B cell (primary cell): ENCODE results near the gene CNOT4. TPM values are rescaled to one million over a fixed set of nuclear protein-coding genes. Genes with fewer than 3 reads are reported as not detected.
"Not testable (repeated sequence)": the region's sequence is repeated elsewhere in the genome, so short reads cannot be mapped to it uniquely, and the experiment has no call there.

ENCODE experiments used
- ATAC-seq: fragments of 200-7000 bp; cut with Tn5 transposase; one replicate; pipeline ENCODE4 v1.10.0; 2021; ENCODE audit warnings: low read depth, mild to moderate bottlenecking, moderate number of reproducible peaks, moderate library complexity
- CTCF ChIA-PET: fragments of 350-600 bp; sonication (Branson Sonifier 250); formaldehyde crosslinking; loops from one replicate; lab custom pipeline; 2021; ENCODE audit warnings: antibody characterized with exemption, inconsistent platforms; lab: Charles Lee
- POLR2A ChIA-PET: fragments of 350-600 bp; sonication (Branson Sonifier 250); formaldehyde crosslinking; loops from one replicate; lab custom pipeline; 2021; ENCODE audit warnings: antibody characterized with exemption; lab: Charles Lee
- DNase-seq: peaks from one replicate; pipeline ENCODE4 v3.0.0; 2013
- H2AFZ ChIP-seq: 2 replicates; pipeline ENCODE4 v1.6.1; 2012; ENCODE audit warnings: mild to moderate bottlenecking, low read depth, low read length; ENCODE audit not compliant: insufficient read depth, poor library complexity, severe bottlenecking
- H3K27ac ChIP-seq, 2 donors: 1 replicate in 1 of 2; 2 replicates in 1 of 2; pipeline ENCODE4 v1.5.1; 2012 to 2013; ENCODE audit warnings: low read length in 2 of 2, mild to moderate bottlenecking in 2 of 2, moderate library complexity in 1 of 2
- H3K27me3 ChIP-seq, 4 experiments: fragments of 200-600 bp in 1 of 4; sonication (generic) in 1 of 4; replicated peaks in 1 of 4; 1 replicate in 2 of 4; 2 replicates in 2 of 4; pipeline versions ENCODE4 v1.6.1 to v1.7.0; 2013 to 2016; ENCODE audit warnings: low read length in 3 of 4, mild to moderate bottlenecking in 2 of 4, mixed read lengths in 1 of 4, moderate library complexity in 1 of 4; ENCODE audit not compliant: insufficient read depth in 4 of 4, control insufficient read depth in 3 of 4; ENCODE audit errors: control extremely low read depth in 1 of 4
- H3K36me3 ChIP-seq, 2 experiments: replicated peaks in 1 of 2; 1 replicate in 1 of 2; 2 replicates in 1 of 2; pipeline versions ENCODE4 v1.6.1 to v1.7.1; 2013; ENCODE audit warnings: low read length in 1 of 2; ENCODE audit not compliant: insufficient read depth in 2 of 2, control insufficient read depth in 1 of 2; ENCODE audit errors: control extremely low read depth in 1 of 2, extremely low read depth in 1 of 2
- H3K4me1 ChIP-seq, 2 donors: fragments of 200-600 bp in 1 of 2; sonication (generic) in 1 of 2; 1 replicate in 1 of 2; 2 replicates in 1 of 2; pipeline versions ENCODE4 v1.5.1 to v1.6.1; 2013 to 2017; ENCODE audit warnings: low read length in 2 of 2; ENCODE audit not compliant: control insufficient read depth in 2 of 2, insufficient read depth in 2 of 2
- H3K4me2 ChIP-seq: replicated peaks from 2 replicates; pipeline ENCODE3; 2012; ENCODE audit warnings: mild to moderate bottlenecking, low read depth, low read length; ENCODE audit not compliant: poor library complexity, severe bottlenecking
- H3K4me3 ChIP-seq, 5 experiments: fragments of 200-600 bp in 1 of 5; sonication (generic) in 1 of 5; 1 replicate in 3 of 5; 2 replicates in 2 of 5; pipeline versions ENCODE4 v1.5.1 to v1.7.0; 2011 to 2016; ENCODE audit warnings: low read length in 4 of 5, mild to moderate bottlenecking in 4 of 5, low read depth in 2 of 5, control low read depth in 1 of 5, moderate library complexity in 1 of 5; ENCODE audit not compliant: insufficient read depth in 1 of 5; ENCODE audit errors: control extremely low read depth in 1 of 5, extremely low read depth in 1 of 5
- H3K79me2 ChIP-seq: fragments of 200-600 bp; sonication (generic); one replicate; pipeline ENCODE4 v1.6.0; 2016; ENCODE audit warnings: low read length; ENCODE audit not compliant: control insufficient read depth, insufficient read depth
- H3K9ac ChIP-seq: fragments of 200-600 bp; sonication (generic); 2 replicates; pipeline ENCODE4 v1.6.1; 2017; ENCODE audit warnings: mild to moderate bottlenecking, low read length, moderate library complexity
- H3K9me3 ChIP-seq, 3 donors: one replicate each; pipeline versions ENCODE4 v1.6.1 to v1.7.1; 2013; ENCODE audit warnings: low read length in 2 of 3; ENCODE audit not compliant: control insufficient read depth in 2 of 3, insufficient read depth in 1 of 3; ENCODE audit errors: control extremely low read depth in 1 of 3
- H4K20me1 ChIP-seq: 2 replicates; pipeline ENCODE4 v1.6.0; 2012; ENCODE audit warnings: mild to moderate bottlenecking, low read length; ENCODE audit not compliant: insufficient read depth, control insufficient read depth, poor library complexity, severe bottlenecking
- H3K27ac Mint-ChIP-seq: one replicate; pipeline ENCODE4 v1.8.0; 2021; ENCODE audit warnings: mixed read lengths
- H3K27me3 Mint-ChIP-seq: one replicate; pipeline ENCODE4 v1.8.0; 2021; ENCODE audit warnings: mixed read lengths
- H3K4me1 Mint-ChIP-seq: one replicate; pipeline ENCODE4 v1.8.0; 2021; ENCODE audit warnings: mixed read lengths
- H3K4me3 Mint-ChIP-seq: one replicate; pipeline ENCODE4 v1.8.0; 2021; ENCODE audit warnings: mixed read lengths
- H3K9me3 Mint-ChIP-seq: one replicate; pipeline ENCODE4 v1.8.0; 2022; ENCODE audit warnings: mixed read lengths; ENCODE audit not compliant: insufficient read depth
- EZH2 ChIP-seq: IDR thresholded peaks from 2 replicates; pipeline ENCODE4 v1.6.1; 2012; ENCODE audit warnings: borderline replicate concordance, low read depth, mild to moderate bottlenecking, moderate library complexity, low read length; ENCODE audit not compliant: insufficient read depth, poor library complexity, severe bottlenecking
- WGBS: methylation state at CpG from one replicate; pipeline ENCODE4 v1.1.5; 2013; ENCODE audit warnings: missing lambda C conversion rate; ENCODE audit not compliant: insufficient coverage; 5-methylcytosine and 5-hydroxymethylcytosine counted together
- intact Hi-C: fragments of 100-400 bp; cut with micrococcal nuclease; formaldehyde crosslinking; loops from one replicate; pipeline ENCODE4 v1.10.0; 2022
- polyA plus RNA-seq: library from polyadenylated mRNA; depleted of rRNA; stranded (reverse); fragments of >200 nt; gene quantifications from 2 replicates; pipeline ENCODE4 v1.2.3, GENCODE V29; 2012
- total RNA-seq, 2 donors: library from RNA; stranded (reverse); fragments of 120-200 nt in 1 of 2; gene quantifications; 1 replicate in 1 of 2; 2 replicates in 1 of 2; pipeline versions ENCODE4 v1.2.3 to v1.2.4, GENCODE V29; 2013 to 2022
- TF ChIP-seq, protein P1 (sequence below): fragments of 200-600 bp; IDR thresholded peaks from one replicate; pipeline ENCODE4 v1.8.0; 2022; ENCODE audit warnings: antibody characterized with exemption, mild to moderate bottlenecking

The CNOT4 gene
- total and polyA plus RNA-seq, 2 donors (not counting 1 experiment from before 2014, with no cell fraction given) = 9.8 to 52.1 TPM

DNA sequence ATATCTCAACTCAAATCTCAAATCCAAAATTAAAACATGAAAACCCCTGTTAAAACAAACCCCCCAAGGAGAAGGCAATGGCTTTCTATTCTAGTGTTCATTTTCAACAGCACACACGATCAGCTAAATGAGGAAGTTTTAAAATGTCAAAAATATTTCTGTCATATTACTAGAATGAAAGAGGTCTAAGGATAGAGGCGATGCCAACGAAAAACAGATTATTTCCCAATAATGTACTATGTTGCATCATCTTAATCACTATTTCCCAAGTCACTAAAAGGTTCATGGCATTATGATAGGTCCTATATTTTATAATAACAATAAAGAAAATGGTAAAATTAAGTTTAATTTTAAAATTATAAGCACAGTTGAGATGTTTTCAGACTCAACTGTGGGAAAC, 10.1 kb downstream of the CNOT4 start:
- Histone ChIP-seq H3K9ac (no peak overlapping the region), H3K9me3 (no peaks in the 10 kb centered on the region), H2AFZ (no peak overlapping the region), H3K4me1 (peaks cover 9 to 25% of the 10 kb centered on the region in 2 donors), H3K79me2 (peaks cover 98% of the 10 kb centered on the region), H3K36me3 (peaks cover 0 to under 1% of the 10 kb centered on the region in 2 experiments), H3K27me3 (no peaks in the 10 kb centered on the region), H3K4me2 (peak overlapping the region; percentile 4), H3K27ac (no peak overlapping the region), H3K4me3 (no peak overlapping the region), H4K20me1 (peaks cover 86% of the 10 kb centered on the region)
- H3K4me1 Mint-ChIP-seq = peaks cover 49% of the 10 kb centered on the region
- intact Hi-C loops = no loop called here
- H3K27me3 Mint-ChIP-seq = no peaks in the 10 kb centered on the region
- ATAC-seq (no peak), DNase-seq (no peak)
- H3K4me3 Mint-ChIP-seq = no peak overlapping the region
- CTCF ChIA-PET = no interaction called here
- H3K27ac Mint-ChIP-seq = no peak overlapping the region
- POLR2A ChIA-PET = no interaction called here
- H3K9me3 Mint-ChIP-seq = no peaks in the 10 kb centered on the region
- no peak for TF ChIP-seq EZH2
- TF ChIP-seq, protein P1, sequence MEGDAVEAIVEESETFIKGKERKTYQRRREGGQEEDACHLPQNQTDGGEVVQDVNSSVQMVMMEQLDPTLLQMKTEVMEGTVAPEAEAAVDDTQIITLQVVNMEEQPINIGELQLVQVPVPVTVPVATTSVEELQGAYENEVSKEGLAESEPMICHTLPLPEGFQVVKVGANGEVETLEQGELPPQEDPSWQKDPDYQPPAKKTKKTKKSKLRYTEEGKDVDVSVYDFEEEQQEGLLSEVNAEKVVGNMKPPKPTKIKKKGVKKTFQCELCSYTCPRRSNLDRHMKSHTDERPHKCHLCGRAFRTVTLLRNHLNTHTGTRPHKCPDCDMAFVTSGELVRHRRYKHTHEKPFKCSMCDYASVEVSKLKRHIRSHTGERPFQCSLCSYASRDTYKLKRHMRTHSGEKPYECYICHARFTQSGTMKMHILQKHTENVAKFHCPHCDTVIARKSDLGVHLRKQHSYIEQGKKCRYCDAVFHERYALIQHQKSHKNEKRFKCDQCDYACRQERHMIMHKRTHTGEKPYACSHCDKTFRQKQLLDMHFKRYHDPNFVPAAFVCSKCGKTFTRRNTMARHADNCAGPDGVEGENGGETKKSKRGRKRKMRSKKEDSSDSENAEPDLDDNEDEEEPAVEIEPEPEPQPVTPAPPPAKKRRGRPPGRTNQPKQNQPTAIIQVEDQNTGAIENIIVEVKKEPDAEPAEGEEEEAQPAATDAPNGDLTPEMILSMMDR = no peak
- no CpG with 5 or more reads among the region's 3 CpGs for WGBS

DNA sequence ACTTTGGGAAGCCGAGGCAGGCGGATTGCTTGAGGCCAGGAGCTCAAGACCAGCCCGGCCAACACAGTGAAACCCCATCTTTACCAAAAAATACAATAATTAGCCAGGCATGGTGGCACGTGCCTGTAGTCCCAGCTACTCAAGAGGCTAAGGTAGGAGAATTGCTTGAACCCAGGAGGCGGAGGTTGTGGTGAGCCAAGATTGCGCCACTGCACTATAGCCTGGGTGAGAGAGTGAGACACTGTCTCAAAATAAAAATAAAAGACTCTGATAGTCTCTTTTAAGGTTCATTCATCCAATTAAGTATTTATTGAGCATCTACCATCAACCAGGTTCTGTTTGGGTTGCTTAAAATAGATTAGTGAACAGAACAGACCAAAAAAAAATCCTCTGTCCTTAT, 12.7 kb downstream of the CNOT4 start:
- DNase-seq, H3K27me3 Mint-ChIP-seq, H3K4me3 ChIP-seq, POLR2A ChIA-PET, H3K9me3 Mint-ChIP-seq, H3K27me3 ChIP-seq, ATAC-seq, H3K9ac ChIP-seq, intact Hi-C loops, H3K9me3 ChIP-seq, H3K36me3 ChIP-seq, H3K4me2 ChIP-seq, H2AFZ ChIP-seq, H3K4me3 Mint-ChIP-seq, H3K27ac Mint-ChIP-seq, H3K27ac ChIP-seq: not testable (repeated sequence)
- Histone ChIP-seq H4K20me1 (peaks cover 93% of the 10 kb centered on the region), H3K79me2 (peaks cover 100% of the 10 kb centered on the region), H3K4me1 (peaks cover 9 to 25% of the 10 kb centered on the region in 2 donors)
- H3K4me1 Mint-ChIP-seq = peaks cover 52% of the 10 kb centered on the region
- CTCF ChIA-PET = interaction anchor here (1.4 kb wide), 1 partner anchor 222 kb away, joined by 4 read pairs; no protein-coding TSS in a partner anchor
- 100% methylated on average over 1 of the region's 6 CpGs for whole genome bisulfite sequencing
